ENCODE measurements around the gene SLC4A11. TPM values are rescaled to one million over a fixed set of nuclear protein-coding genes. Genes with fewer than 3 reads are reported as not detected.
"Not testable (repeated sequence)": the region's sequence is repeated elsewhere in the genome, so short reads cannot be mapped to it uniquely, and the experiment has no call there.

Gene SLC4A11
- total and polyA plus RNA-seq, 11 donors, result 0.08 to 1.0 (median 0.22) TPM; not detected in 1

DNA sequence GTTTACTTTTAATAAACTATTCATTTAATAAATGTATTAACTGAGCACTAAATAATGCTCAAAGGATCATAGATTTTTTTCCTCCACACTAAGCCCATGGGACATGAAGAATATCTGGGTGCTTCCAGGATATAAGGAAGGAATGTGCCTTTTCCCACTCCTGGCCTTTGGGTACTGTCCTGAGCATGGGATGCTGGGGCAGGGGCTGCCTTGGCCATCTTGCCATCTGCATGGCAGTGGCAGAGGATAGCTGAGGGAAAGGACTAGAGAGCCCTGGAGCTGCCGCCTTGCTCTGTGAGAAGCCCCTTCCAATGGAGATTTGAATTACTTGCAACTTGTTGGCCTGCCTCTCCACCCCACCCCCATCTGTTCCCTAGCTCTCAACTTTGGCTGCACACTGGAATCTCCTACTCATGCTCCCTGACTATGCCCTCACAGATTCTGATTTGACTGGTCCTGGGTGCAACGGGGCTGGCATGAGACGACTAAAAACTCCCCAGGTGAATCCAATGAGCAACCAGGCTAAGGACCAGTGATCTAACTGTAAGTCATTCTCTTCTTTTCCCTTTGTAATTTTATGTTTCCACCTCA, 50.1 kb downstream of the SLC4A11 start:
- Histone ChIP-seq H3K4me1 (no peaks in the 10 kb centered on the region), H3K4me3 (no peak overlapping the region), H3K27me3 (no peaks in the 10 kb centered on the region), H3K9me3 (no peaks in the 10 kb centered on the region), H3K36me3 (peaks cover 0 to 50% (median 44%) of the 10 kb centered on the region in 9 donors), H3K27ac (no peak overlapping the region)
- 60 to 85% (median 79%) methylated on average over 3 of the region's 3 CpGs for WGBS, 4 donors
- intact Hi-C loops (cut with DNase I), result no loop called here
- ATAC-seq (peak in 2 of 4 donors; percentile 39 to 64), DNase-seq (peak in 1 of 5 donors; percentile 16)
- TF ChIP-seq, protein P1, sequence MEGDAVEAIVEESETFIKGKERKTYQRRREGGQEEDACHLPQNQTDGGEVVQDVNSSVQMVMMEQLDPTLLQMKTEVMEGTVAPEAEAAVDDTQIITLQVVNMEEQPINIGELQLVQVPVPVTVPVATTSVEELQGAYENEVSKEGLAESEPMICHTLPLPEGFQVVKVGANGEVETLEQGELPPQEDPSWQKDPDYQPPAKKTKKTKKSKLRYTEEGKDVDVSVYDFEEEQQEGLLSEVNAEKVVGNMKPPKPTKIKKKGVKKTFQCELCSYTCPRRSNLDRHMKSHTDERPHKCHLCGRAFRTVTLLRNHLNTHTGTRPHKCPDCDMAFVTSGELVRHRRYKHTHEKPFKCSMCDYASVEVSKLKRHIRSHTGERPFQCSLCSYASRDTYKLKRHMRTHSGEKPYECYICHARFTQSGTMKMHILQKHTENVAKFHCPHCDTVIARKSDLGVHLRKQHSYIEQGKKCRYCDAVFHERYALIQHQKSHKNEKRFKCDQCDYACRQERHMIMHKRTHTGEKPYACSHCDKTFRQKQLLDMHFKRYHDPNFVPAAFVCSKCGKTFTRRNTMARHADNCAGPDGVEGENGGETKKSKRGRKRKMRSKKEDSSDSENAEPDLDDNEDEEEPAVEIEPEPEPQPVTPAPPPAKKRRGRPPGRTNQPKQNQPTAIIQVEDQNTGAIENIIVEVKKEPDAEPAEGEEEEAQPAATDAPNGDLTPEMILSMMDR (IDR thresholded peaks at IDR 0.05), result no peak
- no peak for TF ChIP-seq POLR2A (IDR thresholded peaks at IDR 0.05)

DNA sequence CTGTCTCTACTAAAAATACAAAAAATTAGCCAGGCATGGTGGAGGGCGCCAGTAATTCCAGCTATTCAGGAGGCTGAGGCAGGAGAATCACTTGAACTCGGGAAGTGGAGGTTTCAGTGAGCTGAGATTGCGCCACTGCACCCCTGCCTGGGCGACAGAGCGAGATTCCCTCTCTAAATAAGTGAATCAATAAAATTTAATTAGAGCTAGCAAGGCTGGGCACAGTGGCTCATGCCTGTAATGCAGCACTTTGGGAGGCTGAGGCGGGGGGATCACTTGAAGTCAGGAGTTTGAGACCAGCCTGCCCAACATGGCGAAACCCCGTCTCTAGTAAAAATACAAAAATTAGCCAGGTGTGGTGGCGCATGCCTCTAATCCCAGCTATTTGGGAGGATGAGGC, 51.1 kb downstream of the SLC4A11 start:
- WGBS, 4 donors, result 93 to 97% (median 96%) methylated on average over 9 of the region's 9 CpGs
- H3K36me3 ChIP-seq, result peaks cover 0 to 39% (median 33%) of the 10 kb centered on the region in 9 donors
- H3K4me3 ChIP-seq; H3K4me1 ChIP-seq; H3K27ac ChIP-seq; H3K9me3 ChIP-seq; intact Hi-C loops (cut with DNase I); H3K27me3 ChIP-seq; ATAC-seq: not testable (repeated sequence)
- DNase-seq, result peak in 1 of 5 donors; percentile 1

DNA sequence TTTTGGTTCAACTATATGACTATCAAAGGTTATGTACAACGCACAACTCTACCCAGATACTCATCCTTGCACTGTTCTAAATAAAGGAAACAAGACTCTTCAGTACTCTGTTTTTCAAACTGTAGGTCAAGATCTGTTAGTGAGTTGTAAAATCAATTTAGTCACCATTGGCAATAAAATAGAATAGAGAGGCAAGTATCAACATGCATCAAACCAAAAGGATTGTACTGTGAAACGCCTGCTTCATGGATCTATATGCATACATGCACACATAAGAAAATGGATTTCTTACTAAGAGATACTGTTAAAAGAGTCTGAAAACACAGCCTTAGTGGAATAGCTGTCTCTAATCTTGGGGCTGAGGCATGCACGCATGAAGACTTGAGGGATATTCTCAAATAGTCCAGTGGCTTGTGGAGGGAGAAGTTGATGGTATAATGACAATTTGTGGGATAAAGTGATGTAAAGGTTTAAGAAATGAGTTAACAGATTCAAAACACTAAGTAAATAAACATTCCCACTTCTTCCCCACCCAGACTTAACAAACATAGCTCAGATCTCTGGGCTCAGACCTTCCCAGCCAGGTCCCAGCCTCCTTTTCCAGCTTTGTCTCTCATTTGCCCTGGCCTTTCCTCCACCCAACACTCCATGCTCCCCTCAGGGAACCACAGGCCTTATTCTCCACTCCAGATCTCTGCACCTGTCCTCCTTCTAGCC, 54.9 kb downstream of the SLC4A11 start:
- Histone ChIP-seq H3K27ac (no peak overlapping the region), H3K4me3 (no peak overlapping the region), H3K4me1 (no peaks in the 10 kb centered on the region), H3K36me3 (peaks cover 0 to 3% (median under 1%) of the 10 kb centered on the region in 9 donors), H3K27me3 (no peaks in the 10 kb centered on the region), H3K9me3 (no peaks in the 10 kb centered on the region)
- 88 to 96% (median 96%) methylated on average over 3 of the region's 3 CpGs for WGBS, 4 donors
- TF ChIP-seq, protein P1 (IDR thresholded peaks at IDR 0.05), result no peak
- TF ChIP-seq POLR2A (IDR thresholded peaks at IDR 0.05), result no peak
- no peak for ATAC-seq
- intact Hi-C loops (cut with DNase I), result no loop called here
- no peak for DNase-seq

DNA sequence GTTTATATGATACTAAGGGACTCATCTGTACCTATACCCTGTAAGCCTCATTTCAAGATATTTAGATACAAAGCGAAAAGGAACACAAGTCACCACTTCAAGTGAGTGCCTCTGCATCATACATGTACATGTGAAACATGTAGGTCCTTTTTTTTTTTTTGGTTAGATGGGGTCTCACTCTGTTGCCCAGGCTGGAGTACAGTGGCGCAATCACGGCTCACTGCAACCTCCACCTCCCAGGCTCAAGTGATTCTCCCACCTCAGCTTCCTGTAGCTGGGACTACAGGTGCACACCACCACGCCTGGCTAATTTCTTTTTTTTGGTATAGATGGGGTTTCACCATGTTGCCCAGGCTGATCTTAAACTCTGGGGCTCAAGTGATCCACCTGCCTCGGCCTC, 56.6 kb downstream of the SLC4A11 start:
- DNase-seq; intact Hi-C loops (cut with DNase I); H3K4me3 ChIP-seq; H3K36me3 ChIP-seq; H3K4me1 ChIP-seq; H3K27me3 ChIP-seq; H3K9me3 ChIP-seq; ATAC-seq; H3K27ac ChIP-seq: not testable (repeated sequence)
- WGBS, 4 donors, result 95 to 100% (median 97%) methylated on average over 4 to 5 of the region's 5 CpGs

DNA sequence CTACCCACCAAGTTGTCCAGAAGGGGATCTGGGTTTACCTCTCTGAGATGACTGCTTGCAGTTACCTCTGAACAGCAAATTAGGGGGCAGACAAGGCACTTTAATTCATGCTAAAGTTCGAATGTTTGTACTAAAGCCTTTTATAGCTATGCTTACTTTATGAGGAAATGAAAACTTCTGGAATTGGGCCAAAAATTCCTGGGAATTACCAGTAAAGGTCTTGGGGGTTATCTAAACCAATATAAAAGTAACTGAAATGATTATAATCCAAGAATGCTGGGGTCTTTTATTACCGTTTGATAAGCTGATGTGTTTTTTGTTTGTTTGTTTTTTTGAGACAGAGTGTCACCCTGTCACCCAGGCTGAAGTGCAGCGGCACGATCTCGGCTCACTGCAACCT, 57.7 kb downstream of the SLC4A11 start:
- WGBS, 4 donors, result 75 to 89% (median 76%) methylated on average over 5 of the region's 5 CpGs

More for the DNA sequence above, 57.7 kb downstream of the SLC4A11 start:
- ATAC-seq, result no peak
- Histone ChIP-seq H3K27me3 (no peaks in the 10 kb centered on the region), H3K4me3 (no peak overlapping the region), H3K9me3 (no peaks in the 10 kb centered on the region), H3K4me1 (no peaks in the 10 kb centered on the region), H3K36me3 (peaks cover 0 to 2% (median 0%) of the 10 kb centered on the region in 9 donors), H3K27ac (no peak overlapping the region)
- no peak for DNase-seq
- TF ChIP-seq, protein P1 (IDR thresholded peaks at IDR 0.05), result no peak
- TF ChIP-seq POLR2A (IDR thresholded peaks at IDR 0.05), result no peak
- intact Hi-C loops (cut with DNase I), result no loop called here
